ENCODE results near the gene RBFA. TPM values are rescaled to one million over a fixed set of nuclear protein-coding genes. Genes with fewer than 3 reads are reported as not detected.
"Not testable (repeated sequence)": the region's sequence is repeated elsewhere in the genome, so short reads cannot be mapped to it uniquely, and the experiment has no call there.

Gene RBFA
- total RNA-seq, 2 experiments from 2014 or later = 25.2 to 26.2 TPM

DNA sequence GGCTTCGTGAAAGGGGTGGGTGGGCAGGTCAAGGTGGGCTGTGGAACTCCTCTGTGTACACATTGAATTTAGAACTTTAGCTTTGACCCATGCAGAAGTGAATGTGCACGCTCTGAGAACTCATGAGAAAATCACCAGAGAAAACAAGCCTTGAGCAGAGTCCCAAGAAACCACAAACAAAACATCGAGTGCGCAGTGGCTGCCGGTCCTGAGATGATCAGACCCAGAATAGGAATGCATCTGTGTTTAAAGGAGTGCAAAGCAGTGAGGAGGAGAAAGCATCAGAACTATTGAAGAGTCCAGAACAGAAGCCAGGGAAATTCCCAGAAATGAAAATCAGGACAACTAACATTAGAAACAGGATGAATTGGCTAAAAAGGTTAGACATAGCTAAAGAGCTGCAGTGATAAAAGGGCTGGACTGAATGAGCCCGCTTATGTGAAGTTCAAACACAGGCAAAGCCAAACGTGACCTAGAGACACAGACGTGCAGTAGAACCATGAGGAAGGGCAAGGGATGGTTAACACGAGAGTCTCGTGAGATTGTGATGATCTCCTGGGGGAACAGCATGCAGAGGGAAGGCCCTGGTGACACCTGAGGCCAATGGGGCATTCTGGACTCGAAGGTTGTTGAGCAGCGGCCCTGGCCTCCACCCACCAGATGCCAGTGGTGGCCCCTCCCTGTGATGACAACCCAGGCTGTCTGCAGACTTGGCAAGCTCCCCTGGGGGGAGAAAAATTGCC is 29.5 kb upstream of the RBFA start:
- no peak overlapping the region for H3K4me3 Mint-ChIP-seq
- no peaks in the 10 kb centered on the region for H3K36me3 Mint-ChIP-seq (ENCODE audit: low read depth)
- DNase-seq = no peak
- ChIA-PET CTCF (interaction anchor here (0.6 kb wide), 1 partner anchor 565 kb away, joined by 3 read pairs; no protein-coding TSS in a partner anchor), POLR2A (no interaction called here)
- H3K27ac Mint-ChIP-seq = no peak overlapping the region
- peaks cover 8% of the 10 kb centered on the region for H3K9me3 Mint-ChIP-seq (ENCODE audit: insufficient read depth)
- H3K4me1 Mint-ChIP-seq (ENCODE audit: low read depth) = no peaks in the 10 kb centered on the region
- ATAC-seq = no peak
- no peaks in the 10 kb centered on the region for H3K27me3 Mint-ChIP-seq (ENCODE audit: low read depth)

DNA sequence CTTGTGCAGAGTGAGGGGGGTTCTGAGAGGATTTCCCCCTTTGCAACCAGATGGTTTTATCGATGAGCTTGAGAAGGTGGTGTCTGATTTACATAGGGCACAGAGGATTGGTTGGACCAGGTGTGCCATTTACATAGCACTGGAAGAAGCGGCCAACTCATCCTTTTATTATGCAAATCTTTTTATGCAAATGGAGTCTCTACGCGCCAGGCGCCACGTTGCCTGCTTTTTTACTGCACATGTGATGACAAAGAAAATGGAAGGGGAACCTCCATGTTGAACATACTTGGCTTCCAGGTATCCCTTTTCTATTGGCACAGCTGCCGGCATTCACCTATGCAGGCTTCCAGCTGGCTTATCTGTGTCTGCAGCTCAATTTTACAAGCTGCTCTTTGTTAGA is 27.5 kb upstream of the RBFA start:
- H3K9me3 Mint-ChIP-seq (ENCODE audit: insufficient read depth) = peaks cover 12% of the 10 kb centered on the region
- H3K4me1 Mint-ChIP-seq (ENCODE audit: low read depth) = no peaks in the 10 kb centered on the region
- H3K27ac Mint-ChIP-seq = no peak overlapping the region
- ChIA-PET POLR2A (no interaction called here), CTCF (no interaction called here)
- H3K27me3 Mint-ChIP-seq (ENCODE audit: low read depth) = no peaks in the 10 kb centered on the region
- no peak overlapping the region for H3K4me3 Mint-ChIP-seq
- no peaks in the 10 kb centered on the region for H3K36me3 Mint-ChIP-seq (ENCODE audit: low read depth)
- DNase-seq (no peak), ATAC-seq (no peak)

DNA sequence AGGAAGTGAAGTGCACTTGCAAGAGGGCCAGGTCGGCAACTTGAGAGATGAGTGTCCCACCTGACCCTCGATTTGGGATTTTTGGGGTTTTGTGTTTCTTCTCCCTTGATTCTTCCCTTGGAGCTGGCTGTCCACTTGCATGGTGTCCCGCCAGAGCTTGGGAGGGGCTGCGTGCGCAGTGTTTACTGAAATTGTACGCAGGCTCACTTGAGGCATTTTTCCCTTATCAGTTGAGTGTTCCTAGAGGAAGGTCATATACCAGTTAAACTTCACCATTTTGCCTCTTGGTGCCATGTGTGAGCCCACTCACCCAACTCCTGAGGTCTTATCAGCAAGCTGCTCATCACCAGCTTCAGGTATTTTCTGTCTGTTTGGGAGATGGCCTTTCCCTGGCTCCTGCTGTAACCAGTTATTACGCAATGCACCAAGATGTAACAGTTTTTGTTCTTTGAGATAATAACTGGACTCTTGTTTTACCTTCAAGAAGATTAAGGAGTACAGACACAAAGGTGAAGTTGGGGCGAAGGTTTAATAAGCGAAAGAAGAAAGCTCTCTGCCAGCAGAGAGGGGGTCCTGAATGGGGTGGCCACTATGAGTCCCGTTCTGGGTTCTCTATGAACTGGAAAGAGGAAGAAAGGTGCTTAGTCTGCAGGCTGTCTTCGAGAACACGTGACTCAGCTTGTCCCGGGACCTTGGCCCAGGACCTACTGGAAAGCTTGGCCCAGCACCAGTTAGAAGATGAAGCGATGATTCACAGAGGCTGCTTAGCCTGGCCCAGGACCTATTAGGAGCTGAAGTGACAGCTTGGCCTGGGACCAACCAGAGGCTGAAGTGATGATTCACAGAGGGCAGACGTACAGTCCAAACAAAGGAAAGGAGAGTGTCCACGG is 24.3 kb upstream of the RBFA start:
- Mint-ChIP-seq H3K4me1 (ENCODE audit: low read depth) (no peaks in the 10 kb centered on the region), H3K27me3 (ENCODE audit: low read depth) (no peaks in the 10 kb centered on the region), H3K9me3 (ENCODE audit: insufficient read depth) (peaks cover 31% of the 10 kb centered on the region), H3K4me3 (no peak overlapping the region), H3K27ac (no peak overlapping the region), H3K36me3 (ENCODE audit: low read depth) (no peaks in the 10 kb centered on the region)
- ChIA-PET POLR2A (no interaction called here), CTCF (no interaction called here)
- ATAC-seq = no peak
- DNase-seq = no peak

DNA sequence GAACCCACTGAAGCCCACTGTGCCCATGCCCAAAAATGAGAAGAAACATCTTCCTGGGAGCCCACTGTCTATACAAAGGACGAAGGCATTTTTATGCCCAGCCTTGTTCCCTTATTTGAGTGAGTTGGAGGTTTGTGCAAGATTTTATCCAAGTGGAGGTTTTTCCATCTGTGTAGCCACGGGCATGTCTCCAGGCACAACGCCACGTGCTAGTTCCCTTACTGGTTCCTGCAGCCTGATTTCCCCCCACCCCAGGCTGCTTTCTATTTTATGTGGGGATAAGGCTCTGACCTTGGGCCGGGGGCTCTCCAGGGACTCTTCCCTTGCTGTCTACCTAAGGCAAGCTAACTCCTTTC is 23.7 kb upstream of the RBFA start:
- H3K9me3 Mint-ChIP-seq (ENCODE audit: insufficient read depth) = peaks cover 31% of the 10 kb centered on the region
- ATAC-seq (no peak), DNase-seq (no peak)
- no peaks in the 10 kb centered on the region for H3K4me1 Mint-ChIP-seq (ENCODE audit: low read depth)
- ChIA-PET CTCF (no interaction called here), POLR2A (no interaction called here)
- no peak overlapping the region for H3K4me3 Mint-ChIP-seq
- no peak overlapping the region for H3K27ac Mint-ChIP-seq
- no peaks in the 10 kb centered on the region for H3K27me3 Mint-ChIP-seq (ENCODE audit: low read depth)
- no peaks in the 10 kb centered on the region for H3K36me3 Mint-ChIP-seq (ENCODE audit: low read depth)

DNA sequence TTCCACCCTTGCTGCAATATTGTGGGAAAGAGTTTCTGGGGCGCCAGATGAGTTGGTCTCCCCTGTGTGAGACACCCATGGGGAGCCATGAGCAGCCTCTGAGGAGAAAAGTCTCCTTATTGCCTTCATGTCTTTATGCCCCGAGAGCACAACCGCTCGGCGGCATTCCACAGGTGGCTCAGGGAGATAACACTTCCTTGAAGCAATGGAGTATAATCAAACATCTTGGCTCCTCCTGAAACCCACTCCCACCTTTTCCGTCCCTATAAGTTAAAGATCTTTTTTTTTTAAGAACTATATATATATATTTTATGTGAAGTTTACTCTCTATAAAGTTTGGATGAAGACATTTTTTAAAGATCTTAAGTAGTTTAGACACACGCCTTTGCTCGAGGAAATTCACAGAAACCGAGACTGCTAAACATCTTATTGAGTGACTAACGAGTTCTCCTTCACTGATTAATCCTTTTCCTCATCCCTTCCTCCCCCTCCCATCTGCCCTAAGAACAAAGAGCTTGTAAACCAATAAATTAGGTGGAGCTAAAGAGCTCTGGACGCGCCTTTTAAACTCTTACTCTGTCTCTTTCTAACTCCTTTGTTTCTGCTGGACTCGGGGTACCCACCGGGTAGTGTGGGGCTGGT is 22.6 kb upstream of the RBFA start:
- CTCF ChIA-PET, POLR2A ChIA-PET: not testable (repeated sequence)
- H3K9me3 Mint-ChIP-seq (ENCODE audit: insufficient read depth) = peaks cover 31% of the 10 kb centered on the region

DNA sequence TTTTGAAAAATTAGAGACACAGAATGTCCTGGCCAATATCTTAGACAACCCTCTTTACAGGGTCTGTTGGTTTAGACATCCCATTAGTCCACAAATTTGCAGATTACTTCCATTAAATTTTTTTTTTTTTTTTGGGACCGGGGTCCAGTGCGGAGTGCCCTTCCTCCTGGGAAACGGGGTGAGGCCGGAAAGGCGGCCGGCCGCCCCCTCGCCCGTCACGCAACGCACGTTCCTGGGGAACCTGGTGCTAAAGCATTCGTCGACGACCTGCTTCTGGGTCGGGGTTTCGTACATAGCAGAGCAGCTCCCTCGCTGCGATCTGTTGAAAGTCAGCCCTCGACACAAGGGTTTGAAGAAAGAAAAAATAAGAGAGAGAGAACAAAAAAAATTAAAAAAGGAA is 21.5 kb upstream of the RBFA start:
- no peak overlapping the region for H3K27ac Mint-ChIP-seq
- DNase-seq (no peak), ATAC-seq (no peak)
- ChIA-PET POLR2A (no interaction called here), CTCF (no interaction called here)
- no peaks in the 10 kb centered on the region for H3K27me3 Mint-ChIP-seq (ENCODE audit: low read depth)
- H3K9me3 Mint-ChIP-seq (ENCODE audit: insufficient read depth) = peaks cover 31% of the 10 kb centered on the region
- no peak overlapping the region for H3K4me3 Mint-ChIP-seq
- no peaks in the 10 kb centered on the region for H3K36me3 Mint-ChIP-seq (ENCODE audit: low read depth)
- no peaks in the 10 kb centered on the region for H3K4me1 Mint-ChIP-seq (ENCODE audit: low read depth)

More for the DNA sequence above, 22.6 kb upstream of the RBFA start:
- H3K4me3 Mint-ChIP-seq; H3K36me3 Mint-ChIP-seq (ENCODE audit: low read depth); ATAC-seq; DNase-seq; H3K27me3 Mint-ChIP-seq (ENCODE audit: low read depth); H3K27ac Mint-ChIP-seq; H3K4me1 Mint-ChIP-seq (ENCODE audit: low read depth): not testable (repeated sequence)

DNA sequence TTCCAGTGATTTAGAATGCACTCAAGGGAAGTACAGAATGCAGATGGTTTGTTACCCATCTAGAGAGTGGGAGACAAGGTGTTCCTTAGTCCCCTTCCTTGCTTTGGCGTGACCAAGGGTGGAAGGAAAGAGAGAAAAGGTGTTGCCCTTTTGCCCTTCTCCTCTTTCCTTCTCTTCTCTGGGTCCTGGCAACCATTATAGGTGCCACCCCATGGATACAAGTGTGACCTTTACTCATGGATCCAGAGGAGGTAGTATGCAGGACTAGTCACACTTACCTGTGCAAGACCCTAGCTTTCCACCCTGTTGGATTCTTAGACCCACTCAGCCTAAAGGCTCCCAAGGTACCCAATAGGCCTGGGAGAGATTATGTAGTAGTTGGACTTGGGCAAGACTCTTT is 11.6 kb upstream of the RBFA start:
- Mint-ChIP-seq H3K27ac (no peak overlapping the region), H3K36me3 (ENCODE audit: low read depth) (peaks cover 12% of the 10 kb centered on the region), H3K9me3 (ENCODE audit: insufficient read depth) (peaks cover 53% of the 10 kb centered on the region), H3K4me3 (no peak overlapping the region), H3K4me1 (ENCODE audit: low read depth) (no peaks in the 10 kb centered on the region), H3K27me3 (ENCODE audit: low read depth) (no peaks in the 10 kb centered on the region)
- DNase-seq (no peak), ATAC-seq (no peak)
- ChIA-PET POLR2A (no interaction called here), CTCF (interaction anchor here (0.7 to 1.5 kb wide), 3 partner anchors 10 to 24 kb away, joined by 3 to 4 read pairs (median 4); no protein-coding TSS in a partner anchor)

DNA sequence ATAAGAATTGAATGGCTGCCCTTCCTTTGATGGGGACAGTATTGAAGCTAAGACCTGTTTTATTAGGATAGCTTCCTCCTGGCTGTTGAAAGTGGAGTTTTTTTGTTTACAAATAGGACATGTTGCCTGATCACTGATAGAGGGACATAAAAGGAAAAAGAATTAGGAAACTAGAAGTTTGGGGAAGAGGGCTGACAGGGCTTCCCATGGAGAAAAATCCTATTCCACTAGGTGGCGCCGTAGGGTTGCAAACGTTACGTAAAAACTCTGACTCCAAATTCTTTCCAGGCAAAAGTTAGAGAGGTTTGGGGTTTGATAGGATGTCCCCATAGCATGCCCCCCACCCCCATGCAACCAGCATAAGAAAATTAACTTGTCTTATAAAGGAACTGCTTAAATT is 11.1 kb upstream of the RBFA start:
- no peak for ATAC-seq
- Mint-ChIP-seq H3K9me3 (ENCODE audit: insufficient read depth) (peaks cover 53% of the 10 kb centered on the region), H3K4me3 (no peak overlapping the region), H3K36me3 (ENCODE audit: low read depth) (peaks cover 12% of the 10 kb centered on the region), H3K27ac (no peak overlapping the region), H3K4me1 (ENCODE audit: low read depth) (no peaks in the 10 kb centered on the region), H3K27me3 (ENCODE audit: low read depth) (no peaks in the 10 kb centered on the region)
- POLR2A ChIA-PET = no interaction called here
- CTCF ChIA-PET = interaction anchor here (0.7 to 1.5 kb wide), 3 partner anchors 9 to 25 kb away, joined by 3 to 4 read pairs (median 4); no protein-coding TSS in a partner anchor
- DNase-seq = no peak

DNA sequence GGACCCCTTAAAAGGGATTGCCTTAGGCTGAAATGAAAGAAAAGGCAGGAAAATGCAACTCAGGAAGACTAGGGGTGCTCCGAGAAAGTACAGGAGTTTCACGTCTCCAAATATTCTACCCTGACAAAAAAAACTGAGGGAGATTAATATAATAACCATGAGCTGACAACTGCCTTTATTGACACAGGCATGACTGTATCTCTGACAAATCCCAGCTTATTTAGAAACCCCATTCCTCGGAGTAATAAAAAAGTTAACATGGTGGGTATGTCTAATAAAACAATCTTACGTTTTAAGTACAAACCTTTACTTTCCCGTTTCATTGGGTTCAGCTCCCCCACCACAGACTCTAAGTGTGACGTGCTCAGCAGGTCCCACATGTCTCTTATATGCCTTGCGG is 7.9 kb upstream of the RBFA start:
- ATAC-seq = no peak
- Mint-ChIP-seq H3K36me3 (ENCODE audit: low read depth) (peaks cover 14% of the 10 kb centered on the region), H3K4me1 (ENCODE audit: low read depth) (no peaks in the 10 kb centered on the region), H3K4me3 (no peak overlapping the region), H3K9me3 (ENCODE audit: insufficient read depth) (peaks cover 42% of the 10 kb centered on the region), H3K27me3 (ENCODE audit: low read depth) (no peaks in the 10 kb centered on the region), H3K27ac (no peak overlapping the region)
- CTCF ChIA-PET = no interaction called here
- no peak for DNase-seq
- POLR2A ChIA-PET = interaction anchor here (0.6 kb wide), 1 partner anchor 227 kb away, joined by 3 read pairs; no protein-coding TSS in a partner anchor

DNA sequence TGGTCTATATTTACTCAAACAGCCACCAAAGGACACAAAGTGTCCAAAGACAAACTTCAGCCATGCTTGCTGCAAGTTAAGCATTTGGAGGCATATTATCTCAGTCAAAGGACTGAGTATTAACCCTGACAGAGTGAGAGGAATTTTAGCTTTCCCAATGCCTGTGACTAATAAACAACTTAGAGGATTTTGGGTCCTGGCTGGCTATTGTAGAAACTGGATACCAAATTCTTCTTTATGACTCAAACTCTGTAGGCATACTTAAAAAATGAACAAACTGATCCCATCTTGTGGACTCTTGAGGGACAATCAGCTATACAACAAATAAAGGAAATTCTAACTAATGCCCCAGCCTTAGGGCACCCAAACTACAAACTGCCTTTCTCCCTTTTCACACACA is 6.5 kb upstream of the RBFA start:
- H3K36me3 Mint-ChIP-seq (ENCODE audit: low read depth) = peaks cover 11% of the 10 kb centered on the region
- H3K27ac Mint-ChIP-seq, POLR2A ChIA-PET: not testable (repeated sequence)

DNA sequence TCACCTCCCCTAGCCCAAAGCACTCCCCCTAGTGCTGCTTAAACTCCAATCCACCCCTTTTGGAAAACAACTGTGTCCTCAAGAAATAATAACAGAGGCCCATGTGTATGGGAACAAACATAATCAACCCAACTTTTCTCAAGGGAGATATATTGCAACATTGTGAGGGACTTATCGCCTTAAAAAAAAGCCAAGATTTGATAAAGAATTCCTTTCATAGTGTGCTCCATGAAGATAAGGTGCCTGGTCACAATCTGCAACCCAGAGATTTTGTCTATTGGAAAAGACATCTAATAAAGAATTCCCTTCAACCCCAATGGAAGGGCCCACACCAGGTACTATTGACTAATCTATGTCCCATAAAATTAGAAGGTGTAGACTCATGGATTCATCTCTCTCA is 4.5 kb upstream of the RBFA start:
- H3K27ac Mint-ChIP-seq = no peak overlapping the region
- POLR2A ChIA-PET = no interaction called here
- no peaks in the 10 kb centered on the region for H3K27me3 Mint-ChIP-seq (ENCODE audit: low read depth)

More for the DNA sequence above, 6.5 kb upstream of the RBFA start:
- DNase-seq; ATAC-seq; H3K27me3 Mint-ChIP-seq (ENCODE audit: low read depth); H3K4me3 Mint-ChIP-seq; CTCF ChIA-PET; H3K4me1 Mint-ChIP-seq (ENCODE audit: low read depth): not testable (repeated sequence)
- peaks cover 31% of the 10 kb centered on the region for H3K9me3 Mint-ChIP-seq (ENCODE audit: insufficient read depth)

More for the DNA sequence above, 4.5 kb upstream of the RBFA start:
- Mint-ChIP-seq H3K9me3 (ENCODE audit: insufficient read depth) (peaks cover 15% of the 10 kb centered on the region), H3K36me3 (ENCODE audit: low read depth) (peaks cover 2% of the 10 kb centered on the region), H3K4me3 (no peak overlapping the region), H3K4me1 (ENCODE audit: low read depth) (peaks cover 8% of the 10 kb centered on the region)
- ATAC-seq (no peak), DNase-seq (no peak)
- CTCF ChIA-PET = no interaction called here

All from activated CD8-positive, alpha-beta T cell treated with anti-CD3 and anti-CD28 coated beads, Interleukin-2, amount 10 ng/mL, durations not matched to agents 7 days and 5 days (primary cell).